Activated CD8-positive, alpha-beta memory T cell treated with anti-CD3 and anti-CD28 coated beads, Interleukin-2, amount 10 ng/mL, durations not matched to agents 7 days and 5 days (primary cell): ENCODE measurements around the gene GVQW3. TPM values are rescaled to one million over a fixed set of nuclear protein-coding genes. Genes with fewer than 3 reads are reported as not detected.

Source experiments
- ATAC-seq: fragments of 150-1000 bp; cut with Tn5 transposase; one replicate; pipeline ENCODE4 v1.10.0; 2021; ENCODE audit warnings: moderate library complexity
- CTCF ChIA-PET: fragments of 350-600 bp; sonication (Branson Sonifier 250); formaldehyde crosslinking; loops from one replicate; lab custom pipeline; 2021; ENCODE audit warnings: antibody characterized with exemption; lab: Charles Lee
- DNase-seq: peaks from one replicate; pipeline ENCODE4 v3.0.0-alpha.2; 2020
- H3K27ac Mint-ChIP-seq: one replicate; pipeline ENCODE4 v1.8.0; 2021; ENCODE audit warnings: mild to moderate bottlenecking, mixed read lengths
- H3K27me3 Mint-ChIP-seq: one replicate; pipeline ENCODE4 v1.8.0; 2021; ENCODE audit warnings: mixed read lengths
- H3K36me3 Mint-ChIP-seq: one replicate; pipeline ENCODE4 v1.8.0; 2021; ENCODE audit warnings: mild to moderate bottlenecking, mixed read lengths
- H3K4me1 Mint-ChIP-seq: one replicate; pipeline ENCODE4 v1.8.0; 2021; ENCODE audit warnings: mixed read lengths
- H3K4me3 Mint-ChIP-seq: one replicate; pipeline ENCODE4 v1.8.0; 2021; ENCODE audit warnings: mild to moderate bottlenecking, moderate library complexity, mixed read lengths
- H3K9me3 Mint-ChIP-seq: one replicate; pipeline ENCODE4 v1.8.0; 2022; ENCODE audit warnings: low read depth, mixed read lengths
- total RNA-seq, 2 experiments: library from RNA; stranded (reverse); gene quantifications; one replicate each; pipeline ENCODE4 v1.2.3, GENCODE V29; 2021

Gene GVQW3
- total RNA-seq, 2 experiments from 2014 or later, result 3.5 to 4.0 TPM

GRCh38 chr11:76365038-76365679, 16.0 kb upstream of the GVQW3 start:
- Mint-ChIP-seq H3K4me3 (no peak overlapping the region), H3K4me1 (peaks cover 13% of the 10 kb centered on the region), H3K9me3 (no peaks in the 10 kb centered on the region), H3K27me3 (no peaks in the 10 kb centered on the region), H3K36me3 (peaks cover 17% of the 10 kb centered on the region), H3K27ac (no peak overlapping the region)
- ATAC-seq (no peak), DNase-seq (no peak)
- CTCF ChIA-PET, result interaction anchor here (0.8 to 0.9 kb wide), 2 partner anchors 10 to 17 kb away, joined by 3 read pairs; no protein-coding TSS in a partner anchor

GRCh38 chr11:76368490-76368889, 12.6 kb upstream of the GVQW3 start:
- no peaks in the 10 kb centered on the region for H3K27me3 Mint-ChIP-seq

GRCh38 chr11:76369406-76369805, 11.7 kb upstream of the GVQW3 start:
- Mint-ChIP-seq H3K9me3 (no peaks in the 10 kb centered on the region), H3K27me3 (no peaks in the 10 kb centered on the region), H3K27ac (no peak overlapping the region), H3K4me1 (peaks cover 14% of the 10 kb centered on the region), H3K36me3 (peaks cover 1% of the 10 kb centered on the region), H3K4me3 (no peak overlapping the region)
- ATAC-seq (no peak), DNase-seq (no peak)
- CTCF ChIA-PET, result no interaction called here

More at GRCh38 chr11:76368490-76368889, 12.6 kb upstream of the GVQW3 start:
- Mint-ChIP-seq H3K9me3 (no peaks in the 10 kb centered on the region), H3K4me3 (no peak overlapping the region), H3K36me3 (peaks cover 5% of the 10 kb centered on the region), H3K27ac (no peak overlapping the region), H3K4me1 (peaks cover 14% of the 10 kb centered on the region)
- DNase-seq (no peak), ATAC-seq (no peak)
- CTCF ChIA-PET, result no interaction called here

GRCh38 chr11:76371170-76371569, 10.0 kb upstream of the GVQW3 start:
- Mint-ChIP-seq H3K4me1 (peaks cover 20% of the 10 kb centered on the region), H3K4me3 (no peak overlapping the region), H3K36me3 (peaks cover under 1% of the 10 kb centered on the region), H3K9me3 (no peaks in the 10 kb centered on the region), H3K27ac (no peak overlapping the region), H3K27me3 (no peaks in the 10 kb centered on the region)
- CTCF ChIA-PET, result no interaction called here
- no peak for DNase-seq
- ATAC-seq, result peak; percentile 69

GRCh38 chr11:76376746-76377558, 4.2 kb upstream of the GVQW3 start:
- H3K27me3 Mint-ChIP-seq, result no peaks in the 10 kb centered on the region
- H3K27ac Mint-ChIP-seq, result no peak overlapping the region
- peaks cover 49% of the 10 kb centered on the region for H3K4me1 Mint-ChIP-seq
- H3K9me3 Mint-ChIP-seq, result no peaks in the 10 kb centered on the region
- H3K4me3 Mint-ChIP-seq, result no peak overlapping the region
- ATAC-seq, result no peak
- peaks cover 3% of the 10 kb centered on the region for H3K36me3 Mint-ChIP-seq
- CTCF ChIA-PET, result no interaction called here
- DNase-seq, result no peak

GRCh38 chr11:76379807-76380158, 1.3 kb upstream of the GVQW3 start:
- H3K36me3 Mint-ChIP-seq, result peaks cover 4% of the 10 kb centered on the region
- no peak for ATAC-seq
- CTCF ChIA-PET, result no interaction called here

GRCh38 chr11:76380159-76380976, 755 bp upstream of the GVQW3 start:
- Mint-ChIP-seq H3K4me3 (peak overlapping the region; percentile 86), H3K36me3 (peaks cover 4% of the 10 kb centered on the region), H3K4me1 (peaks cover 58% of the 10 kb centered on the region), H3K27me3 (no peaks in the 10 kb centered on the region), H3K9me3 (no peaks in the 10 kb centered on the region), H3K27ac (peak overlapping the region; percentile 89)
- CTCF ChIA-PET, result no interaction called here
- ATAC-seq (peak; percentile 58), DNase-seq (peak; percentile 76)

More at GRCh38 chr11:76379807-76380158, 1.3 kb upstream of the GVQW3 start:
- H3K27me3 Mint-ChIP-seq, result no peaks in the 10 kb centered on the region
- peak overlapping the region; percentile 89 for H3K27ac Mint-ChIP-seq
- DNase-seq, result no peak
- peak overlapping the region; percentile 86 for H3K4me3 Mint-ChIP-seq
- H3K9me3 Mint-ChIP-seq, result no peaks in the 10 kb centered on the region
- H3K4me1 Mint-ChIP-seq, result peaks cover 60% of the 10 kb centered on the region

GRCh38 chr11:76382209-76382608, 1.1 kb downstream of the GVQW3 start:
- H3K9me3 Mint-ChIP-seq, result no peaks in the 10 kb centered on the region

GRCh38 chr11:76385903-76386302, 4.8 kb downstream of the GVQW3 start:
- Mint-ChIP-seq H3K4me1 (peaks cover 24% of the 10 kb centered on the region), H3K9me3 (no peaks in the 10 kb centered on the region), H3K36me3 (peaks cover 3% of the 10 kb centered on the region), H3K27ac (no peak overlapping the region), H3K4me3 (no peak overlapping the region), H3K27me3 (no peaks in the 10 kb centered on the region)
- no peak for DNase-seq
- no peak for ATAC-seq
- CTCF ChIA-PET, result no interaction called here

More at GRCh38 chr11:76382209-76382608, 1.1 kb downstream of the GVQW3 start:
- CTCF ChIA-PET, result interaction anchor here (0.8 to 3.2 kb wide), 3 partner anchors 17 to 174 kb away, joined by 3 to 16 read pairs (median 3); no protein-coding TSS in a partner anchor
- no peak for ATAC-seq
- DNase-seq, result no peak
- H3K36me3 Mint-ChIP-seq, result peaks cover 3% of the 10 kb centered on the region
- H3K4me1 Mint-ChIP-seq, result peaks cover 47% of the 10 kb centered on the region
- no peak overlapping the region for H3K27ac Mint-ChIP-seq
- no peaks in the 10 kb centered on the region for H3K27me3 Mint-ChIP-seq
- peak overlapping the region; percentile 86 for H3K4me3 Mint-ChIP-seq

GRCh38 chr11:76388408-76388807, 7.3 kb downstream of the GVQW3 start:
- CTCF ChIA-PET, result interaction anchor here (0.6 to 0.9 kb wide), 2 partner anchors 32 to 995 kb away, joined by 3 read pairs; no protein-coding TSS in a partner anchor
- ATAC-seq (no peak), DNase-seq (no peak)
- Mint-ChIP-seq H3K27me3 (no peaks in the 10 kb centered on the region), H3K36me3 (no peaks in the 10 kb centered on the region), H3K27ac (no peak overlapping the region), H3K4me3 (no peak overlapping the region), H3K9me3 (no peaks in the 10 kb centered on the region), H3K4me1 (peaks cover 6% of the 10 kb centered on the region)

GRCh38 chr11:76391021-76391420, 9.9 kb downstream of the GVQW3 start:
- Mint-ChIP-seq H3K4me3 (no peak overlapping the region), H3K4me1 (no peaks in the 10 kb centered on the region), H3K36me3 (no peaks in the 10 kb centered on the region), H3K27ac (no peak overlapping the region), H3K9me3 (no peaks in the 10 kb centered on the region), H3K27me3 (peaks cover 4% of the 10 kb centered on the region)
- DNase-seq (no peak), ATAC-seq (no peak)
- CTCF ChIA-PET, result no interaction called here

- Mint-ChIP-seq H3K9me3 (no peaks in the 10 kb centered on the region), H3K27me3 (peaks cover 4% of the 10 kb centered on the region), H3K36me3 (no peaks in the 10 kb centered on the region), H3K4me3 (no peak overlapping the region), H3K4me1 (no peaks in the 10 kb centered on the region), H3K27ac (no peak overlapping the region)
- CTCF ChIA-PET, result no interaction called here
- DNase-seq (no peak), ATAC-seq (no peak)
Measured at GRCh38 chr11:76391811-76392475, 10.8 kb downstream of the GVQW3 start.

GRCh38 chr11:76392870-76393269, 11.7 kb downstream of the GVQW3 start:
- Mint-ChIP-seq H3K27me3 (peaks cover 4% of the 10 kb centered on the region), H3K9me3 (no peaks in the 10 kb centered on the region), H3K36me3 (no peaks in the 10 kb centered on the region), H3K4me1 (no peaks in the 10 kb centered on the region), H3K27ac (no peak overlapping the region), H3K4me3 (no peak overlapping the region)
- CTCF ChIA-PET, result no interaction called here
- DNase-seq (no peak), ATAC-seq (no peak)
